HepG2 (cell line): Measurements from ENCODE around the gene NDUFV1. TPM values are rescaled to one million over a fixed set of nuclear protein-coding genes. Genes with fewer than 3 reads are reported as not detected.

ENCODE experiments used
- ATAC-seq: fragments of 200-7000 bp; cut with Tn5 transposase; 3 replicates; pipeline ENCODE4 v1.9.1; 2020; ENCODE audit warnings: mild to moderate bottlenecking, moderate library complexity
- BruUV-seq: library from RNA; stranded (reverse); fragments of 400-500 nt; replicated peaks from 2 replicates; lab custom pipeline; 2021; lab: Mats Ljungman, UMichigan
- CTCF ChIA-PET: fragments of 300-600 bp; formaldehyde crosslinking; extraction: SDS; loops from one replicate; lab custom pipeline; 2021; ENCODE audit warnings: low total read pairs, inconsistent platforms, low intra/inter-chr PET ratio; lab: Yijun Ruan, JAX
- POLR2A ChIA-PET: fragments of 350-600 bp; sonication (Branson Sonifier 250); formaldehyde crosslinking; loops from one replicate; lab custom pipeline; 2020; ENCODE audit warnings: antibody characterized with exemption, inconsistent platforms; lab: Yijun Ruan, JAX
- DNase-seq: peaks from one replicate; pipeline ENCODE4 v3.0.0-alpha.2; 2015; ENCODE audit warnings: low spot score
- FAIRE-seq: peaks from 3 replicates; lab custom pipeline; 2011; peaks lifted over from hg19 to GRCh38; lab: Jason Lieb, UNC
- H2AFZ ChIP-seq: one replicate; pipeline ENCODE4 v1.6.1; 2011; ENCODE audit warnings: low read length, inconsistent platforms
- H3K27ac ChIP-seq: fragments of 300-600 bp; 3 replicates; pipeline ENCODE4 v1.8.0; 2011; ENCODE audit warnings: mixed run types, mild to moderate bottlenecking, mixed read lengths, low read length, inconsistent platforms; ENCODE audit not compliant: insufficient read depth; ENCODE audit errors: extremely low read length
- H3K27me3 ChIP-seq, 2 experiments: fragments of 200-600 bp in 1 of 2; 2 replicates in 1 of 2; 3 replicates in 1 of 2; pipeline versions ENCODE4 v1.6.0 to v1.8.0; 2011; ENCODE audit warnings: low read length in 2 of 2, mild to moderate bottlenecking in 2 of 2, moderate library complexity in 2 of 2, inconsistent platforms in 1 of 2; ENCODE audit not compliant: insufficient read depth in 2 of 2, control insufficient read depth in 1 of 2
- H3K36me3 ChIP-seq, 2 experiments: fragments of 200-600 bp in 1 of 2; replicated peaks in 1 of 2; 2 replicates in 1 of 2; 3 replicates in 1 of 2; pipeline versions ENCODE4 v1.5.1 to v1.8.0; 2011; ENCODE audit warnings: low read length in 2 of 2, inconsistent platforms in 1 of 2; ENCODE audit not compliant: insufficient read depth in 2 of 2, control insufficient read depth in 1 of 2
- H3K4me1 ChIP-seq: 2 replicates; pipeline ENCODE4 v1.5.1; 2012; ENCODE audit warnings: low read length, inconsistent platforms; ENCODE audit not compliant: insufficient read depth
- H3K4me2 ChIP-seq: 2 replicates; pipeline ENCODE4 v1.6.0; 2011; ENCODE audit warnings: low read depth, low read length, inconsistent platforms
- H3K4me3 ChIP-seq, 3 experiments: fragments of 200-600 bp in 1 of 3; sonication (generic), shearing (Covaris generic) in 1 of 3; replicated peaks in 1 of 3; 2 replicates each; pipeline ENCODE4 v1.5.1; 2011 to 2016; ENCODE audit warnings: low read length in 3 of 3, inconsistent platforms in 2 of 3, low read depth in 2 of 3, mild to moderate bottlenecking in 2 of 3, control low read depth in 1 of 3, mixed read lengths in 1 of 3; ENCODE audit not compliant: insufficient read depth in 1 of 3
- H3K79me2 ChIP-seq: one replicate; pipeline ENCODE4 v1.6.1; 2011; ENCODE audit warnings: low read length, inconsistent platforms; ENCODE audit not compliant: insufficient read depth
- H3K9ac ChIP-seq: 2 replicates; pipeline ENCODE4 v1.6.0; 2011; ENCODE audit warnings: mild to moderate bottlenecking, low read depth, low read length, inconsistent platforms; ENCODE audit not compliant: insufficient read depth
- H3K9me3 ChIP-seq: 2 replicates; pipeline ENCODE4 v1.5.1; 2012; ENCODE audit warnings: mild to moderate bottlenecking, low read length
- H4K20me1 ChIP-seq: 2 replicates; pipeline ENCODE4 v1.6.0; 2011; ENCODE audit warnings: inconsistent platforms, mild to moderate bottlenecking, low read length, moderate library complexity; ENCODE audit not compliant: insufficient read depth
- AKAP8 ChIP-seq: sonication (generic); formaldehyde crosslinking; IDR thresholded peaks from 2 replicates; pipeline ENCODE4 v1.5.1; 2020; ENCODE audit warnings: mild to moderate bottlenecking, missing genetic modification reagents
- DR1 ChIP-seq: sonication (generic); formaldehyde crosslinking; IDR thresholded peaks from 2 replicates; pipeline ENCODE4 v1.8.0; 2021; ENCODE audit warnings: mild to moderate bottlenecking, missing genetic modification reagents, inconsistent platforms
- NR2F6 ChIP-seq, 2 experiments: IDR thresholded peaks; 2 replicates each; pipeline ENCODE4 v1.6.1; 2016; ENCODE audit warnings: antibody characterized with exemption in 1 of 2, mild to moderate bottlenecking in 1 of 2
- ZNF761 ChIP-seq: sonication (generic); formaldehyde crosslinking; conservative IDR thresholded peaks from 2 replicates; pipeline ENCODE4 v1.4.0; 2020; ENCODE audit warnings: mild to moderate bottlenecking, missing genetic modification reagents
- ZNF792 ChIP-seq: IDR thresholded peaks from 2 replicates; pipeline ENCODE4 v1.6.1; 2016
- ZNF891 ChIP-seq: sonication (generic); formaldehyde crosslinking; IDR thresholded peaks from 2 replicates; pipeline ENCODE4 v1.5.0; 2020; ENCODE audit warnings: mild to moderate bottlenecking, missing genetic modification reagents
- WGBS: methylation state at CpG from one replicate; pipeline ENCODE4 v1.1.6; 2017; ENCODE audit warnings: low lambda C conversion rate; 5-methylcytosine and 5-hydroxymethylcytosine counted together
- in situ Hi-C: cut with HindIII; loops from 2 replicates; pipeline ENCODE4 v1.10.0; 2017; ENCODE audit warnings: low pct_unique_long_range_greater_than_20kb; ENCODE audit not compliant: extremely low pct_ligation_motif_present
- intact Hi-C: fragments of 100-400 bp; cut with micrococcal nuclease; formaldehyde crosslinking; loops from one replicate; pipeline ENCODE4 v1.10.0; 2022; ENCODE audit not compliant: unreplicated experiment
- polyA plus RNA-seq, 8 experiments: library from polyadenylated mRNA; depleted of rRNA in 3 of 8; stranded (reverse) in 7 of 8; unstranded in 1 of 8; fragments of >200 nt; fragmentation: Illumina TruSeq in 4 of 8; extraction: Trizol in 4 of 8; gene quantifications; 2 replicates each; pipeline versions ENCODE4 v1.2.1 to v1.2.3, GENCODE V29; 2011 to 2016; ENCODE audit warnings: low read depth in 4 of 8, missing spikeins in 1 of 8, mixed read lengths in 1 of 8; ENCODE audit not compliant: insufficient read depth in 1 of 8
- total RNA-seq, 5 experiments: library from RNA; depleted of rRNA; stranded (reverse); fragments of >200 nt; fragmentation: Illumina TruSeq; extraction: Trizol; gene quantifications; 2 replicates each; pipeline ENCODE4 v1.2.3, GENCODE V29; 2016; ENCODE audit warnings: low read depth in 1 of 5
- TF ChIP-seq, protein P1 (sequence below): sonication (generic); IDR thresholded peaks from 2 replicates; pipeline ENCODE4 v1.6.1; 2016; ENCODE audit warnings: low read depth, borderline replicate concordance
- TF ChIP-seq, protein P2 (sequence below): sonication (generic); formaldehyde crosslinking; IDR thresholded peaks from 2 replicates; pipeline ENCODE4 v1.4.0; 2020; ENCODE audit warnings: missing genetic modification reagents

The NDUFV1 gene
- total and polyA plus RNA-seq, 2 of the 13 experiments (the other 11 are each of a cell fraction or from before 2014, with no cell fraction given): 88.9 to 137 TPM

- Histone ChIP-seq H3K27me3 (no peaks in the 10 kb centered on the region; a peak in 2 of 5 replicates), H3K36me3 (no peaks in the 10 kb centered on the region), H3K9me3 (no peaks in the 10 kb centered on the region), H3K4me3 (peak overlapping the region; percentile 38 to 86 (median 71); a peak in 5 of 6 replicates), H3K27ac (peak overlapping the region; percentile 84), H3K79me2 (no peaks in the 10 kb centered on the region), H2AFZ (no peak overlapping the region)
- intact Hi-C loops: no loop called here
- POLR2A ChIA-PET: interaction anchor here (1.0 to 4.8 kb wide), 9 partner anchors 8 to 278 kb away, joined by 3 to 52 read pairs (median 5); partner anchors contain the start of genes ACY3 and POLD4
- no peak for FAIRE-seq
- CTCF ChIA-PET: interaction anchor here (1.6 kb wide), 1 partner anchor 17 kb away, joined by 3 read pairs; no protein-coding TSS in a partner anchor
- TF ChIP-seq ZNF891 (CRISPR knock-in tag): peak; percentile 1; the same call in 1 of the 2 replicates
- 0 out of 2 replicates have a peak, but pooled peaks have one; percentile 33 for TF ChIP-seq AKAP8 (CRISPR knock-in tag)
- no peak for TF ChIP-seq NR2F6 (IDR thresholded peaks at IDR 0.05)
- no peak for TF ChIP-seq NR2F6 (CRISPR knock-in tag; IDR thresholded peaks at IDR 0.05)
- 0 out of 2 replicates have a peak, but pooled peaks have one; percentile 9 for TF ChIP-seq ZNF761 (CRISPR knock-in tag)
- TF ChIP-seq, protein P1, sequence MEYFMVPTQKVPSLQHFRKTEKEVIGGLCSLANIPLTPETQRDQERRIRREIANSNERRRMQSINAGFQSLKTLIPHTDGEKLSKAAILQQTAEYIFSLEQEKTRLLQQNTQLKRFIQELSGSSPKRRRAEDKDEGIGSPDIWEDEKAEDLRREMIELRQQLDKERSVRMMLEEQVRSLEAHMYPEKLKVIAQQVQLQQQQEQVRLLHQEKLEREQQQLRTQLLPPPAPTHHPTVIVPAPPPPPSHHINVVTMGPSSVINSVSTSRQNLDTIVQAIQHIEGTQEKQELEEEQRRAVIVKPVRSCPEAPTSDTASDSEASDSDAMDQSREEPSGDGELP: peak; percentile 43; the same call in 1 of the 2 replicates
- TF ChIP-seq, protein P2, sequence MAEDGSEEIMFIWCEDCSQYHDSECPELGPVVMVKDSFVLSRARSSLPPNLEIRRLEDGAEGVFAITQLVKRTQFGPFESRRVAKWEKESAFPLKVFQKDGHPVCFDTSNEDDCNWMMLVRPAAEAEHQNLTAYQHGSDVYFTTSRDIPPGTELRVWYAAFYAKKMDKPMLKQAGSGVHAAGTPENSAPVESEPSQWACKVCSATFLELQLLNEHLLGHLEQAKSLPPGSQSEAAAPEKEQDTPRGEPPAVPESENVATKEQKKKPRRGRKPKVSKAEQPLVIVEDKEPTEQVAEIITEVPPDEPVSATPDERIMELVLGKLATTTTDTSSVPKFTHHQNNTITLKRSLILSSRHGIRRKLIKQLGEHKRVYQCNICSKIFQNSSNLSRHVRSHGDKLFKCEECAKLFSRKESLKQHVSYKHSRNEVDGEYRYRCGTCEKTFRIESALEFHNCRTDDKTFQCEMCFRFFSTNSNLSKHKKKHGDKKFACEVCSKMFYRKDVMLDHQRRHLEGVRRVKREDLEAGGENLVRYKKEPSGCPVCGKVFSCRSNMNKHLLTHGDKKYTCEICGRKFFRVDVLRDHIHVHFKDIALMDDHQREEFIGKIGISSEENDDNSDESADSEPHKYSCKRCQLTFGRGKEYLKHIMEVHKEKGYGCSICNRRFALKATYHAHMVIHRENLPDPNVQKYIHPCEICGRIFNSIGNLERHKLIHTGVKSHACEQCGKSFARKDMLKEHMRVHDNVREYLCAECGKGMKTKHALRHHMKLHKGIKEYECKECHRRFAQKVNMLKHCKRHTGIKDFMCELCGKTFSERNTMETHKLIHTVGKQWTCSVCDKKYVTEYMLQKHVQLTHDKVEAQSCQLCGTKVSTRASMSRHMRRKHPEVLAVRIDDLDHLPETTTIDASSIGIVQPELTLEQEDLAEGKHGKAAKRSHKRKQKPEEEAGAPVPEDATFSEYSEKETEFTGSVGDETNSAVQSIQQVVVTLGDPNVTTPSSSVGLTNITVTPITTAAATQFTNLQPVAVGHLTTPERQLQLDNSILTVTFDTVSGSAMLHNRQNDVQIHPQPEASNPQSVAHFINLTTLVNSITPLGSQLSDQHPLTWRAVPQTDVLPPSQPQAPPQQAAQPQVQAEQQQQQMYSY (CRISPR knock-in tag): no peak
- TF ChIP-seq ZNF792 (CRISPR knock-in tag): no peak
- 0 out of 2 replicates have a peak, but pooled peaks have one; percentile 11 for TF ChIP-seq DR1 (CRISPR knock-in tag)
- TF ChIP-seq, all 625 proteins: peak for 5
- Histone ChIP-seq H3K9ac (peak overlapping the region; percentile 77), H4K20me1 (no peaks in the 10 kb centered on the region), H3K4me1 (peaks cover 64% of the 10 kb centered on the region), H3K4me2 (peak overlapping the region; percentile 83)
- ATAC-seq (no peak), DNase-seq (no peak)
- WGBS: no CpG with 5 or more reads among the region's 7 CpGs
- in situ Hi-C loops: no loop called here
- BruUV-seq: no TSS peak
Observed at GRCh38 chr11:67631411-67631810, 24.7 kb downstream of the NDUFV1 start.
